HepG2 (cell line): ENCODE results near the gene MYO3B. TPM values are rescaled to one million over a fixed set of nuclear protein-coding genes. Genes with fewer than 3 reads are reported as not detected.

ENCODE experiments used
- ATAC-seq: fragments of 200-7000 bp; cut with Tn5 transposase; 3 replicates; pipeline ENCODE4 v1.9.1; 2020; ENCODE audit warnings: mild to moderate bottlenecking, moderate library complexity
- BruUV-seq: library from RNA; stranded (reverse); fragments of 400-500 nt; replicated peaks from 2 replicates; lab custom pipeline; 2021; lab: Mats Ljungman, UMichigan
- CTCF ChIA-PET: fragments of 300-600 bp; formaldehyde crosslinking; extraction: SDS; loops from one replicate; lab custom pipeline; 2021; ENCODE audit warnings: low total read pairs, inconsistent platforms, low intra/inter-chr PET ratio; lab: Yijun Ruan, JAX
- POLR2A ChIA-PET: fragments of 350-600 bp; sonication (Branson Sonifier 250); formaldehyde crosslinking; loops from one replicate; lab custom pipeline; 2020; ENCODE audit warnings: antibody characterized with exemption, inconsistent platforms; lab: Yijun Ruan, JAX
- DNase-seq: peaks from one replicate; pipeline ENCODE4 v3.0.0-alpha.2; 2015; ENCODE audit warnings: low spot score
- FAIRE-seq: peaks from 3 replicates; lab custom pipeline; 2011; peaks lifted over from hg19 to GRCh38; lab: Jason Lieb, UNC
- H2AFZ ChIP-seq: one replicate; pipeline ENCODE4 v1.6.1; 2011; ENCODE audit warnings: low read length, inconsistent platforms
- H3K27ac ChIP-seq: fragments of 300-600 bp; 3 replicates; pipeline ENCODE4 v1.8.0; 2011; ENCODE audit warnings: mixed run types, mild to moderate bottlenecking, mixed read lengths, low read length, inconsistent platforms; ENCODE audit not compliant: insufficient read depth; ENCODE audit errors: extremely low read length
- H3K27me3 ChIP-seq, 2 experiments: fragments of 200-600 bp in 1 of 2; 2 replicates in 1 of 2; 3 replicates in 1 of 2; pipeline versions ENCODE4 v1.6.0 to v1.8.0; 2011; ENCODE audit warnings: low read length in 2 of 2, mild to moderate bottlenecking in 2 of 2, moderate library complexity in 2 of 2, inconsistent platforms in 1 of 2; ENCODE audit not compliant: insufficient read depth in 2 of 2, control insufficient read depth in 1 of 2
- H3K36me3 ChIP-seq, 2 experiments: fragments of 200-600 bp in 1 of 2; replicated peaks in 1 of 2; 2 replicates in 1 of 2; 3 replicates in 1 of 2; pipeline versions ENCODE4 v1.5.1 to v1.8.0; 2011; ENCODE audit warnings: low read length in 2 of 2, inconsistent platforms in 1 of 2; ENCODE audit not compliant: insufficient read depth in 2 of 2, control insufficient read depth in 1 of 2
- H3K4me1 ChIP-seq: 2 replicates; pipeline ENCODE4 v1.5.1; 2012; ENCODE audit warnings: low read length, inconsistent platforms; ENCODE audit not compliant: insufficient read depth
- H3K4me2 ChIP-seq: 2 replicates; pipeline ENCODE4 v1.6.0; 2011; ENCODE audit warnings: low read depth, low read length, inconsistent platforms
- H3K4me3 ChIP-seq, 3 experiments: fragments of 200-600 bp in 1 of 3; sonication (generic), shearing (Covaris generic) in 1 of 3; replicated peaks in 1 of 3; 2 replicates each; pipeline ENCODE4 v1.5.1; 2011 to 2016; ENCODE audit warnings: low read length in 3 of 3, inconsistent platforms in 2 of 3, low read depth in 2 of 3, mild to moderate bottlenecking in 2 of 3, control low read depth in 1 of 3, mixed read lengths in 1 of 3; ENCODE audit not compliant: insufficient read depth in 1 of 3
- H3K79me2 ChIP-seq: one replicate; pipeline ENCODE4 v1.6.1; 2011; ENCODE audit warnings: low read length, inconsistent platforms; ENCODE audit not compliant: insufficient read depth
- H3K9ac ChIP-seq: 2 replicates; pipeline ENCODE4 v1.6.0; 2011; ENCODE audit warnings: mild to moderate bottlenecking, low read depth, low read length, inconsistent platforms; ENCODE audit not compliant: insufficient read depth
- H3K9me3 ChIP-seq: 2 replicates; pipeline ENCODE4 v1.5.1; 2012; ENCODE audit warnings: mild to moderate bottlenecking, low read length
- H4K20me1 ChIP-seq: 2 replicates; pipeline ENCODE4 v1.6.0; 2011; ENCODE audit warnings: inconsistent platforms, mild to moderate bottlenecking, low read length, moderate library complexity; ENCODE audit not compliant: insufficient read depth
- ARNT2 ChIP-seq: sonication (generic); formaldehyde crosslinking; IDR thresholded peaks from 2 replicates; pipeline ENCODE4 v1.8.0; 2022; ENCODE audit warnings: mild to moderate bottlenecking, low read depth, missing genetic modification reagents, moderate library complexity
- GATAD2A ChIP-seq: IDR thresholded peaks from 2 replicates; pipeline ENCODE4 v1.6.1; 2016
- SOX13 ChIP-seq, 3 experiments: fragments of 450-650 bp in 1 of 3; sonication (generic) in 1 of 3; formaldehyde crosslinking in 1 of 3; IDR thresholded peaks in 2 of 3; conservative IDR thresholded peaks in 1 of 3; 2 replicates each; pipeline versions ENCODE4 v1.5.0 to v1.6.1; 2016 to 2020; ENCODE audit warnings: antibody characterized with exemption in 1 of 3, mild to moderate bottlenecking in 1 of 3, missing compliant biosample characterization in 1 of 3, missing genetic modification reagents in 1 of 3, moderate library complexity in 1 of 3
- XRCC5 ChIP-seq: fragments of 200-400 bp; formaldehyde crosslinking; optimal IDR thresholded peaks from 2 replicates; pipeline ENCODE3; 2017; ENCODE audit warnings: mild to moderate bottlenecking, low read length
- ZNF230 ChIP-seq: sonication (generic); formaldehyde crosslinking; IDR thresholded peaks from 2 replicates; pipeline ENCODE4 v1.4.0; 2020; ENCODE audit warnings: mild to moderate bottlenecking, missing genetic modification reagents
- ZNF468 ChIP-seq: sonication (generic); formaldehyde crosslinking; IDR thresholded peaks from 2 replicates; pipeline ENCODE4 v1.8.0; 2022; ENCODE audit warnings: mild to moderate bottlenecking, moderate library complexity, missing genetic modification reagents
- ZNF598 ChIP-seq: sonication (generic); formaldehyde crosslinking; IDR thresholded peaks from 2 replicates; pipeline ENCODE4 v1.5.1; 2020; ENCODE audit warnings: mild to moderate bottlenecking, missing genetic modification reagents, borderline replicate concordance
- WGBS: methylation state at CpG from one replicate; pipeline ENCODE4 v1.1.6; 2017; ENCODE audit warnings: low lambda C conversion rate; 5-methylcytosine and 5-hydroxymethylcytosine counted together
- in situ Hi-C: cut with HindIII; loops from 2 replicates; pipeline ENCODE4 v1.10.0; 2017; ENCODE audit warnings: low pct_unique_long_range_greater_than_20kb; ENCODE audit not compliant: extremely low pct_ligation_motif_present
- intact Hi-C: fragments of 100-400 bp; cut with micrococcal nuclease; formaldehyde crosslinking; loops from one replicate; pipeline ENCODE4 v1.10.0; 2022; ENCODE audit not compliant: unreplicated experiment
- polyA plus RNA-seq, 8 experiments: library from polyadenylated mRNA; depleted of rRNA in 3 of 8; stranded (reverse) in 7 of 8; unstranded in 1 of 8; fragments of >200 nt; fragmentation: Illumina TruSeq in 4 of 8; extraction: Trizol in 4 of 8; gene quantifications; 2 replicates each; pipeline versions ENCODE4 v1.2.1 to v1.2.3, GENCODE V29; 2011 to 2016; ENCODE audit warnings: low read depth in 4 of 8, missing spikeins in 1 of 8, mixed read lengths in 1 of 8; ENCODE audit not compliant: insufficient read depth in 1 of 8
- total RNA-seq, 5 experiments: library from RNA; depleted of rRNA; stranded (reverse); fragments of >200 nt; fragmentation: Illumina TruSeq; extraction: Trizol; gene quantifications; 2 replicates each; pipeline ENCODE4 v1.2.3, GENCODE V29; 2016; ENCODE audit warnings: low read depth in 1 of 5
- TF ChIP-seq, protein P1 (sequence below): sonication (generic); formaldehyde crosslinking; IDR thresholded peaks from 2 replicates; pipeline ENCODE4 v1.4.0; 2020; ENCODE audit warnings: mild to moderate bottlenecking, missing genetic modification reagents
- TF ChIP-seq, protein P2 (sequence below): sonication (generic); formaldehyde crosslinking; IDR thresholded peaks from 2 replicates; pipeline ENCODE4 v1.4.0; 2020; ENCODE audit warnings: missing genetic modification reagents, borderline replicate concordance
- TF ChIP-seq, protein P3 (sequence below): sonication (generic); formaldehyde crosslinking; IDR thresholded peaks from 2 replicates; pipeline ENCODE4 v1.9.0; 2021; ENCODE audit warnings: missing genetic modification reagents, borderline replicate concordance
- TF ChIP-seq, protein P4 (sequence below): sonication (generic); formaldehyde crosslinking; IDR thresholded peaks from 2 replicates; pipeline ENCODE4 v1.4.0; 2020; ENCODE audit warnings: mild to moderate bottlenecking, missing genetic modification reagents

The MYO3B gene
- total and polyA plus RNA-seq, 2 of the 13 experiments (the other 11 are each of a cell fraction or from before 2014, with no cell fraction given), result 0.01 TPM; not detected in 1

GRCh38 chr2:170432823-170433222, 254.9 kb downstream of the MYO3B start:
- Histone ChIP-seq H3K4me1 (peaks cover 31% of the 10 kb centered on the region), H3K36me3 (no peaks in the 10 kb centered on the region), H4K20me1 (no peaks in the 10 kb centered on the region), H3K4me3 (no peak overlapping the region), H3K79me2 (no peaks in the 10 kb centered on the region), H3K9ac (no peak overlapping the region), H3K4me2 (no peak overlapping the region), H3K9me3 (no peaks in the 10 kb centered on the region), H3K27me3 (no peaks in the 10 kb centered on the region), H2AFZ (no peak overlapping the region), H3K27ac (no peak overlapping the region)
- POLR2A ChIA-PET, result no interaction called here
- CTCF ChIA-PET, result no interaction called here
- 83% methylated on average over 4 of the region's 4 CpGs for WGBS
- DNase-seq (no peak), FAIRE-seq (no peak), ATAC-seq (no peak)
- in situ Hi-C loops, result no loop called here
- no TSS peak for BruUV-seq
- no peak for TF ChIP-seq ZNF598 (CRISPR knock-in tag)
- TF ChIP-seq, protein P1, sequence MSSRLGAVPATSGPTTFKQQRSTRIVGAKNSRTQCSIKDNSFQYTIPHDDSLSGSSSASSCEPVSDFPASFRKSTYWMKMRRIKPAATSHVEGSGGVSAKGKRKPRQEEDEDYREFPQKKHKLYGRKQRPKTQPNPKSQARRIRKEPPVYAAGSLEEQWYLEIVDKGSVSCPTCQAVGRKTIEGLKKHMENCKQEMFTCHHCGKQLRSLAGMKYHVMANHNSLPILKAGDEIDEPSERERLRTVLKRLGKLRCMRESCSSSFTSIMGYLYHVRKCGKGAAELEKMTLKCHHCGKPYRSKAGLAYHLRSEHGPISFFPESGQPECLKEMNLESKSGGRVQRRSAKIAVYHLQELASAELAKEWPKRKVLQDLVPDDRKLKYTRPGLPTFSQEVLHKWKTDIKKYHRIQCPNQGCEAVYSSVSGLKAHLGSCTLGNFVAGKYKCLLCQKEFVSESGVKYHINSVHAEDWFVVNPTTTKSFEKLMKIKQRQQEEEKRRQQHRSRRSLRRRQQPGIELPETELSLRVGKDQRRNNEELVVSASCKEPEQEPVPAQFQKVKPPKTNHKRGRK (CRISPR knock-in tag), result no peak
- TF ChIP-seq, protein P2, sequence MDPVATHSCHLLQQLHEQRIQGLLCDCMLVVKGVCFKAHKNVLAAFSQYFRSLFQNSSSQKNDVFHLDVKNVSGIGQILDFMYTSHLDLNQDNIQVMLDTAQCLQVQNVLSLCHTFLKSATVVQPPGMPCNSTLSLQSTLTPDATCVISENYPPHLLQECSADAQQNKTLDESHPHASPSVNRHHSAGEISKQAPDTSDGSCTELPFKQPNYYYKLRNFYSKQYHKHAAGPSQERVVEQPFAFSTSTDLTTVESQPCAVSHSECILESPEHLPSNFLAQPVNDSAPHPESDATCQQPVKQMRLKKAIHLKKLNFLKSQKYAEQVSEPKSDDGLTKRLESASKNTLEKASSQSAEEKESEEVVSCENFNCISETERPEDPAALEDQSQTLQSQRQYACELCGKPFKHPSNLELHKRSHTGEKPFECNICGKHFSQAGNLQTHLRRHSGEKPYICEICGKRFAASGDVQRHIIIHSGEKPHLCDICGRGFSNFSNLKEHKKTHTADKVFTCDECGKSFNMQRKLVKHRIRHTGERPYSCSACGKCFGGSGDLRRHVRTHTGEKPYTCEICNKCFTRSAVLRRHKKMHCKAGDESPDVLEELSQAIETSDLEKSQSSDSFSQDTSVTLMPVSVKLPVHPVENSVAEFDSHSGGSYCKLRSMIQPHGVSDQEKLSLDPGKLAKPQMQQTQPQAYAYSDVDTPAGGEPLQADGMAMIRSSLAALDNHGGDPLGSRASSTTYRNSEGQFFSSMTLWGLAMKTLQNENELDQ, result no peak
- no peak for TF ChIP-seq ZNF230 (CRISPR knock-in tag)
- TF ChIP-seq XRCC5, result no peak
- no peak for TF ChIP-seq GATAD2A (CRISPR knock-in tag)
- no peak for TF ChIP-seq ZNF468 (CRISPR knock-in tag)
- TF ChIP-seq ARNT2, result no peak
- TF ChIP-seq, protein P3, sequence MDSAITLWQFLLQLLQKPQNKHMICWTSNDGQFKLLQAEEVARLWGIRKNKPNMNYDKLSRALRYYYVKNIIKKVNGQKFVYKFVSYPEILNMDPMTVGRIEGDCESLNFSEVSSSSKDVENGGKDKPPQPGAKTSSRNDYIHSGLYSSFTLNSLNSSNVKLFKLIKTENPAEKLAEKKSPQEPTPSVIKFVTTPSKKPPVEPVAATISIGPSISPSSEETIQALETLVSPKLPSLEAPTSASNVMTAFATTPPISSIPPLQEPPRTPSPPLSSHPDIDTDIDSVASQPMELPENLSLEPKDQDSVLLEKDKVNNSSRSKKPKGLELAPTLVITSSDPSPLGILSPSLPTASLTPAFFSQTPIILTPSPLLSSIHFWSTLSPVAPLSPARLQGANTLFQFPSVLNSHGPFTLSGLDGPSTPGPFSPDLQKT, result no peak
- TF ChIP-seq, protein P4, sequence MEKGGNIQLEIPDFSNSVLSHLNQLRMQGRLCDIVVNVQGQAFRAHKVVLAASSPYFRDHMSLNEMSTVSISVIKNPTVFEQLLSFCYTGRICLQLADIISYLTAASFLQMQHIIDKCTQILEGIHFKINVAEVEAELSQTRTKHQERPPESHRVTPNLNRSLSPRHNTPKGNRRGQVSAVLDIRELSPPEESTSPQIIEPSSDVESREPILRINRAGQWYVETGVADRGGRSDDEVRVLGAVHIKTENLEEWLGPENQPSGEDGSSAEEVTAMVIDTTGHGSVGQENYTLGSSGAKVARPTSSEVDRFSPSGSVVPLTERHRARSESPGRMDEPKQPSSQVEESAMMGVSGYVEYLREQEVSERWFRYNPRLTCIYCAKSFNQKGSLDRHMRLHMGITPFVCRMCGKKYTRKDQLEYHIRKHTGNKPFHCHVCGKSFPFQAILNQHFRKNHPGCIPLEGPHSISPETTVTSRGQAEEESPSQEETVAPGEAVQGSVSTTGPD (CRISPR knock-in tag), result no peak
- TF ChIP-seq SOX13 (IDR thresholded peaks at IDR 0.05), result no peak
- TF ChIP-seq SOX13 (CRISPR knock-in tag; conservative IDR thresholded peaks at IDR 0.05 in 1 of 2, IDR thresholded peaks at IDR 0.05 in 1 of 2), result no peak
- intact Hi-C loops, result no loop called here
